Tibial artery (tissue), 4 donors: ENCODE results near the gene TRIOBP.

Experiments
- DNase-seq, 2 donors: peaks; one replicate each; pipeline ENCODE4 v3.0.0-alpha.2; 2019
- H3K27ac ChIP-seq, 2 donors: fragments of 200-600 bp; sonication (generic) in 1 of 2; 1 replicate in 1 of 2; 2 replicates in 1 of 2; pipeline ENCODE4 v1.5.1; 2018 to 2019; ENCODE audit warnings: mild to moderate bottlenecking in 1 of 2
- H3K27me3 ChIP-seq, 2 donors: fragments of 200-600 bp; sonication (generic) in 1 of 2; one replicate each; pipeline versions ENCODE4 v1.5.1 to v1.6.0; 2016 to 2019
- H3K36me3 ChIP-seq, 3 donors: fragments of 200-600 bp; sonication (generic) in 2 of 3; one replicate each; pipeline ENCODE4 v1.5.1; 2016 to 2019; ENCODE audit warnings: mild to moderate bottlenecking in 2 of 3
- H3K4me1 ChIP-seq, 4 donors: fragments of 200-600 bp; sonication (generic) in 2 of 4; 1 replicate in 3 of 4; 2 replicates in 1 of 4; pipeline ENCODE4 v1.5.1; 2016 to 2019
- H3K4me3 ChIP-seq, 2 donors: fragments of 200-600 bp; sonication (generic) in 1 of 2; 1 replicate in 1 of 2; 2 replicates in 1 of 2; pipeline ENCODE4 v1.5.1; 2018 to 2019; ENCODE audit warnings: mild to moderate bottlenecking in 2 of 2
- H3K9me3 ChIP-seq, 3 donors: fragments of 200-600 bp; sonication (generic) in 1 of 3; one replicate each; pipeline ENCODE4 v1.5.1; 2016 to 2019
- intact Hi-C: fragments of 100-400 bp; cut with DNase I; formaldehyde crosslinking; loops from one replicate; pipeline ENCODE4 v1.15.0; 2023; ENCODE audit warnings: low total_unique reads
- TF ChIP-seq, protein P1 (sequence below), 2 experiments: fragments of 200-600 bp in 1 of 2; fragments of 450-650 bp in 1 of 2; IDR thresholded peaks; one replicate each; pipeline ENCODE4 v1.5.1; 2017 to 2019; ENCODE audit warnings: antibody characterized with exemption in 2 of 2, mild to moderate bottlenecking in 1 of 2, moderate library complexity in 1 of 2

The TRIOBP gene

DNA sequence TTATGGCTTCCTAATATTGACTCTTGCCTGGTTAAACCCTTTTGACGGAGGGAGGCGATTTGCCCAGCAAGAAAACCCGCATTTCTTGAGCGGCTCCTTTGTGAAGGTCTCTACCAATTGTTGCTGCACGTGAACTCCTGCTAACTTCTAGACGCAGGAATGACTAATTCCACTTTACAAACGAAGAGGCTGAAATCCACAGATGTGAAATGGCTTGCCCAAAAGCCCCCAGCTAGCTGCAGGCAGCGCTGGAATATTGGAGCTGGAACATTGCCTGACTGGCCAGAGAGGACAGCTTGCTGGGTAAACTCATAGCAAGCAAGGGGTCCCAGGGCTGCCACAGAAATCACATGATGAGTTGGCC is 111.4 kb downstream of the TRIOBP start:
- TF ChIP-seq, protein P1, sequence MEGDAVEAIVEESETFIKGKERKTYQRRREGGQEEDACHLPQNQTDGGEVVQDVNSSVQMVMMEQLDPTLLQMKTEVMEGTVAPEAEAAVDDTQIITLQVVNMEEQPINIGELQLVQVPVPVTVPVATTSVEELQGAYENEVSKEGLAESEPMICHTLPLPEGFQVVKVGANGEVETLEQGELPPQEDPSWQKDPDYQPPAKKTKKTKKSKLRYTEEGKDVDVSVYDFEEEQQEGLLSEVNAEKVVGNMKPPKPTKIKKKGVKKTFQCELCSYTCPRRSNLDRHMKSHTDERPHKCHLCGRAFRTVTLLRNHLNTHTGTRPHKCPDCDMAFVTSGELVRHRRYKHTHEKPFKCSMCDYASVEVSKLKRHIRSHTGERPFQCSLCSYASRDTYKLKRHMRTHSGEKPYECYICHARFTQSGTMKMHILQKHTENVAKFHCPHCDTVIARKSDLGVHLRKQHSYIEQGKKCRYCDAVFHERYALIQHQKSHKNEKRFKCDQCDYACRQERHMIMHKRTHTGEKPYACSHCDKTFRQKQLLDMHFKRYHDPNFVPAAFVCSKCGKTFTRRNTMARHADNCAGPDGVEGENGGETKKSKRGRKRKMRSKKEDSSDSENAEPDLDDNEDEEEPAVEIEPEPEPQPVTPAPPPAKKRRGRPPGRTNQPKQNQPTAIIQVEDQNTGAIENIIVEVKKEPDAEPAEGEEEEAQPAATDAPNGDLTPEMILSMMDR (IDR thresholded peaks at IDR 0.05), result no peak
- no peak for DNase-seq
- intact Hi-C loops, result no loop called here
- Histone ChIP-seq H3K27ac (peak overlapping the region; percentile 69 to 71), H3K4me3 (peak overlapping the region; percentile 51 to 60), H3K27me3 (peaks cover 0 to 2% of the 10 kb centered on the region in 2 donors), H3K9me3 (no peaks in the 10 kb centered on the region), H3K4me1 (peaks cover 0 to 56% (median 34%) of the 10 kb centered on the region in 4 donors), H3K36me3 (peaks cover 0 to 3% (median 0%) of the 10 kb centered on the region in 3 donors)

DNA sequence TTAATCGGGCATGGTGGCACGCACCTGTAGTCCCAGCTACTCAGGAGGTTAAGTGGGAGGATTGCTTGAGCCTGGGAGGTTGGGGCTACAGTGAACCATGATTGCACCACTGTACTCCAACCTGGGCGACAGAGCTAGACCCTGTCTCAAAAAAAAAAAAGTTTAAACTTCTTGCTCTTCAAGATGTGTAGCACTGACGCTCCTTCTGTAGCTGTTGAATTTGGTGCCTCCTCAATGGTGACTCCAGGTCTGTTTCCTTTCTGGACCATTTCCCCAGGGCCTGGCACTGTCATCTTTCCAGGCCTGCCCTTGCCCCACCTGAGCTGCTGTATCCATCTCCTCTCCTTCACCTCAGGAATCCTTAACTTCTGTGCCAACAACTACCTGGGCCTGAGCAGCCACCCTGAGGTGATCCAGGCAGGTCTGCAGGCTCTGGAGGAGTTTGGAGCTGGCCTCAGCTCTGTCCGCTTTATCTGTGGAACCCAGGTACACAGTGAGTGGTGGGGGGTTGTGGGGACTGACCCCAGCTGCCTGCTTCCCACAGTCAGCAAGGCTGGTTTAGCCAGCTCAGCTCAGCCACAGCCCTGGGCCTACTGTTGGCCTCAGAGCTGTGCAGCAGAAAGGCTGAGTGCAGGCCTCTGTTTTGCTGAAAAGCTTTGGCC is 113.0 kb downstream of the TRIOBP start:
- no peak overlapping the region for H3K27ac ChIP-seq
- H3K27me3 ChIP-seq, result no peaks in the 10 kb centered on the region
- peaks cover 0 to 18% (median 0%) of the 10 kb centered on the region in 3 donors for H3K36me3 ChIP-seq
- intact Hi-C loops, result no loop called here
- H3K4me3 ChIP-seq, result no peak overlapping the region
- H3K9me3 ChIP-seq, result no peaks in the 10 kb centered on the region
- H3K4me1 ChIP-seq, result peaks cover 0 to 43% (median 26%) of the 10 kb centered on the region in 4 donors
- no peak for DNase-seq
- TF ChIP-seq, protein P1 (IDR thresholded peaks at IDR 0.05), result no peak

DNA sequence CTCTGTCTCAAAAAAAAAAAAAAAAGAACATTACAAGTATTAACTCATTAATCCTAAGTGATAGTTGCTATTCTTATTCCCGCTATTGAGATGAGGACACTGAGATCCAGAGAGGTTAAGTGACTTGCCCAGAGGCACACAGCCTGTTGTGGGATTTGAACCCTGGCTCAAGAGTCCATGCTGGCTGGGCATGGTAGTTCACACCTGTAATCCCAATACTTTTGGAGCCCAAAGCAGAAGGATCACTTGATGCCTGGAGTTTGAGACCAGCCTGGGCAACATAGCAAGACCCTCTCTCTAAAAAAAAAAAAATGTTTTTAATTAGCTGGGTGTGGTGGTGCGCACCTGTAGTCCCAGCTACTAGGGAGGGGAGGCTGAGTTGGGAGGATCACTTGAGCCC is 115.0 kb downstream of the TRIOBP start:
- DNase-seq, result no peak
- Histone ChIP-seq H3K27me3 (no peaks in the 10 kb centered on the region), H3K9me3 (no peaks in the 10 kb centered on the region), H3K36me3 (peaks cover 0 to 35% (median 0%) of the 10 kb centered on the region in 3 donors), H3K4me3 (no peak overlapping the region), H3K27ac (no peak overlapping the region), H3K4me1 (peaks cover 0 to 25% (median 16%) of the 10 kb centered on the region in 4 donors)
- TF ChIP-seq, protein P1 (IDR thresholded peaks at IDR 0.05), result no peak
- intact Hi-C loops, result no loop called here

DNA sequence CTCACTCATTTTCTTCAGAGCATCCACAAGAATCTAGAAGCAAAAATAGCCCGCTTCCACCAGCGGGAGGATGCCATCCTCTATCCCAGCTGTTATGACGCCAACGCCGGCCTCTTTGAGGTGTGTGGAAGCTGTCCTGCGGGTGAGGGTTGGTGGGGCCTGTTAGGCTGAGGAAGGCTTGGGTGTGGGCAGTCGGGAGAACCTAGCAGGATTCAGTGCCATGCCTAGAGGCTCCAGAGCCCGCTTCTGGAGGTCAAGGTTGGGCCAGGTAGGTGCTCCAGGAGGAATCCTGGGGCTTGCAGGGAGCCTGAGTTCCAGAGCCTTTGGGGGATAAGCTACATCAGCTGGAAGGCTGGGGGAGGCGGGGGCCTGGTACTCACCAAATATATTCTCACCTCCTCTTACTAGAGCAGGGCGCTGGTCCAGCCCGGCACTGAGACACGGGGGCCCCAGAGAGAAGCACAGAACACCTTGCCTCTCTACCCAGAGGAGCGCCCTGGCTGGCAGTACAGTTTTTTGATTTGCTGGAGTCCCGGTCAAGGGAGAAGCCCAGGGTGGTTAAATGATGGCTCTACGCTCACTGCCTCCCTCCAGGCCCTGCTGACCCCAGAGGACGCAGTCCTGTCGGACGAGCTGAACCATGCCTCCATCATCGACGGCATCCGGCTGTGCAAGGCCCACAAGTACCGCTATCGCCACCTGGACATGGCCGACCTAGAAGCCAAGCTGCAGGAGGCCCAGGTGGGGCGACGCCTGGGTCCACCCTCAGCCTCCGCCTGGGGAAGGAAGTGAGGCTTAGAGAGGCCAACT is 116.2 kb downstream of the TRIOBP start:
- H3K36me3 ChIP-seq, result peaks cover 0 to 35% (median 0%) of the 10 kb centered on the region in 3 donors

DNA sequence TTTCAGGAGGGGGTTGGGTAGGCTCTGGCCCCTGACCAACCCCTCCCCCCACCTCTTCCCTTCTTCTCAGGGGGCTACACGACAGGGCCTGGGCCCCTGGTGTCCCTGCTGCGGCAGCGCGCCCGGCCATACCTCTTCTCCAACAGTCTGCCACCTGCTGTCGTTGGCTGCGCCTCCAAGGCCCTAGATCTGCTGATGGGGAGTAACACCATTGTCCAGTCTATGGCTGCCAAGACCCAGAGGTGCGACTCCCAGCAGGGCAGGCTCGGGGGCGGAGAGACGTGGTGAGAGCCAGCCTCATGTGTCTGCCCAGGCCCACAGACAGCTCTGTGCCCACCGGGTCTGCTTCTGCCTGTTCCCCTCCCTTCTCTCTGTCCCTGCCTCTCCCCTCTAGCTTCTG is 118.7 kb downstream of the TRIOBP start:
- intact Hi-C loops, result loop anchor here (5.0 kb wide), 2 partner anchors 117 to 152 kb away; no protein-coding TSS in a partner anchor
- no peak overlapping the region for H3K4me3 ChIP-seq
- H3K9me3 ChIP-seq, result no peaks in the 10 kb centered on the region
- no peak overlapping the region for H3K27ac ChIP-seq
- no peak for DNase-seq
- peaks cover 0 to 13% of the 10 kb centered on the region in 2 donors for H3K27me3 ChIP-seq
- H3K36me3 ChIP-seq, result peaks cover 0 to 35% (median 0%) of the 10 kb centered on the region in 3 donors
- TF ChIP-seq, protein P1 (IDR thresholded peaks at IDR 0.05), result no peak
- H3K4me1 ChIP-seq, result peaks cover 0 to 19% (median 16%) of the 10 kb centered on the region in 4 donors

More for the DNA sequence above, 116.2 kb downstream of the TRIOBP start:
- DNase-seq, result no peak
- TF ChIP-seq, protein P1 (IDR thresholded peaks at IDR 0.05), result no peak
- no peaks in the 10 kb centered on the region for H3K27me3 ChIP-seq
- H3K4me3 ChIP-seq, result no peak overlapping the region
- intact Hi-C loops, result no loop called here
- H3K9me3 ChIP-seq, result no peaks in the 10 kb centered on the region
- no peak overlapping the region for H3K27ac ChIP-seq
- peaks cover 0 to 19% (median 15%) of the 10 kb centered on the region in 4 donors for H3K4me1 ChIP-seq
